Uterus (tissue), 4 donors: ENCODE measurements around the gene GRID2. TPM values are rescaled to one million over a fixed set of nuclear protein-coding genes. Genes with fewer than 3 reads are reported as not detected.

Source experiments
- DNase-seq, 2 donors: peaks; one replicate each; pipeline ENCODE4 v3.0.0-alpha.2; 2019 to 2020
- H3K27ac ChIP-seq, 2 donors: fragments of 200-600 bp; sonication (generic); 1 replicate in 1 of 2; 2 replicates in 1 of 2; pipeline ENCODE4 v1.5.1; 2016 to 2018
- H3K27me3 ChIP-seq, 2 donors: fragments of 200-600 bp; sonication (generic); one replicate each; pipeline ENCODE4 v1.5.1; 2018 to 2019; ENCODE audit warnings: control low read depth in 1 of 2
- H3K36me3 ChIP-seq, 2 donors: fragments of 200-600 bp; sonication (generic); one replicate each; pipeline ENCODE4 v1.5.1; 2019; ENCODE audit warnings: control low read depth in 1 of 2
- H3K4me1 ChIP-seq, 2 donors: fragments of 200-600 bp; sonication (generic); one replicate each; pipeline ENCODE4 v1.5.1; 2018 to 2019; ENCODE audit warnings: control low read depth in 1 of 2
- H3K4me3 ChIP-seq, 2 donors: fragments of 200-600 bp; sonication (generic); 1 replicate in 1 of 2; 2 replicates in 1 of 2; pipeline ENCODE4 v1.5.1; 2018 to 2019; ENCODE audit warnings: mild to moderate bottlenecking in 1 of 2
- H3K9me3 ChIP-seq, 2 donors: fragments of 200-600 bp; sonication (generic); one replicate each; pipeline ENCODE4 v1.5.1; 2019; ENCODE audit warnings: control low read depth in 1 of 2
- POLR2A ChIP-seq, 2 donors: fragments of 450-650 bp; IDR thresholded peaks; one replicate each; pipeline ENCODE4 v1.6.1; 2016; ENCODE audit warnings: antibody characterized with exemption in 2 of 2, mild to moderate bottlenecking in 1 of 2, moderate library complexity in 1 of 2
- intact Hi-C: fragments of 100-400 bp; cut with DNase I; formaldehyde crosslinking; loops from one replicate; pipeline ENCODE4 v1.15.1; 2023; ENCODE audit warnings: low total_unique reads
- total RNA-seq, 4 donors: library from RNA; depleted of rRNA in 3 of 4; stranded (reverse); fragments of >200 nt in 3 of 4; gene quantifications; one replicate each; pipeline versions ENCODE4 v1.1.0 to v1.2.4, GENCODE V29; 2014 to 2023
- TF ChIP-seq, protein P1 (sequence below), 4 experiments: fragments of 200-600 bp in 2 of 4; fragments of 450-650 bp in 2 of 4; sonication (generic) in 2 of 4; IDR thresholded peaks; one replicate each; pipeline ENCODE4 v1.5.1; 2016 to 2019; ENCODE audit warnings: antibody characterized with exemption in 4 of 4, mild to moderate bottlenecking in 2 of 4, moderate library complexity in 1 of 4
- donor health status: DM: yes; HTN: yes; CAD: no.

Gene GRID2
- total RNA-seq, 4 donors from 2014 or later, result 0.27 to 33.3 (median 0.59) TPM; not detected in 1

DNA sequence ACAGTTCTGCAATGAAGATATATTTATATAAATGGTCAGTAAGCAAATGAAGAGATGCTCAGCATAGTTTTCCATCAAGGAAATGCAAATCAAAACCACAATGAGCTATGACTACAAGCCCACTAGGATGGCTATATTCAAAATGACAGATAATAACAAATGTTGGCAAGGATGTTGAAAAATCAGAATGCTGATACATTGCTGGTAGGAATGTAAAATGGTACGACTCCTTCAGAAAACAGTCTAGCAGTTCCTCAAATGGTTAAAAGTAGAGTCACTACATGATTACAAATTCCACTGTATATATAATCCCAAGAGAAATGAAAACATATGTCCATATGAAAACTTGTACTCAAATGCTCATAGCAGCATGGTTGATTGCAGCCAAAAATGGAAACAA, 1099.8 kb downstream of the GRID2 start:
- TF ChIP-seq, protein P1, sequence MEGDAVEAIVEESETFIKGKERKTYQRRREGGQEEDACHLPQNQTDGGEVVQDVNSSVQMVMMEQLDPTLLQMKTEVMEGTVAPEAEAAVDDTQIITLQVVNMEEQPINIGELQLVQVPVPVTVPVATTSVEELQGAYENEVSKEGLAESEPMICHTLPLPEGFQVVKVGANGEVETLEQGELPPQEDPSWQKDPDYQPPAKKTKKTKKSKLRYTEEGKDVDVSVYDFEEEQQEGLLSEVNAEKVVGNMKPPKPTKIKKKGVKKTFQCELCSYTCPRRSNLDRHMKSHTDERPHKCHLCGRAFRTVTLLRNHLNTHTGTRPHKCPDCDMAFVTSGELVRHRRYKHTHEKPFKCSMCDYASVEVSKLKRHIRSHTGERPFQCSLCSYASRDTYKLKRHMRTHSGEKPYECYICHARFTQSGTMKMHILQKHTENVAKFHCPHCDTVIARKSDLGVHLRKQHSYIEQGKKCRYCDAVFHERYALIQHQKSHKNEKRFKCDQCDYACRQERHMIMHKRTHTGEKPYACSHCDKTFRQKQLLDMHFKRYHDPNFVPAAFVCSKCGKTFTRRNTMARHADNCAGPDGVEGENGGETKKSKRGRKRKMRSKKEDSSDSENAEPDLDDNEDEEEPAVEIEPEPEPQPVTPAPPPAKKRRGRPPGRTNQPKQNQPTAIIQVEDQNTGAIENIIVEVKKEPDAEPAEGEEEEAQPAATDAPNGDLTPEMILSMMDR (IDR thresholded peaks at IDR 0.05), result no peak
- TF ChIP-seq POLR2A (IDR thresholded peaks at IDR 0.05), result no peak
- no peaks in the 10 kb centered on the region for H3K4me1 ChIP-seq
- intact Hi-C loops, result no loop called here

GRCh38 chr4:93407493-93408275, 1103.9 kb downstream of the GRID2 start:
- intact Hi-C loops, result no loop called here
- H3K4me3 ChIP-seq, result no peak overlapping the region
- no peaks in the 10 kb centered on the region for H3K36me3 ChIP-seq
- no peak overlapping the region for H3K27ac ChIP-seq
- H3K4me1 ChIP-seq, result no peaks in the 10 kb centered on the region
- H3K9me3 ChIP-seq, result no peaks in the 10 kb centered on the region
- TF ChIP-seq, protein P1 (IDR thresholded peaks at IDR 0.05), result no peak
- TF ChIP-seq POLR2A (IDR thresholded peaks at IDR 0.05), result no peak
- no peaks in the 10 kb centered on the region for H3K27me3 ChIP-seq
- no peak for DNase-seq

More for the DNA sequence above, 1099.8 kb downstream of the GRID2 start:
- no peaks in the 10 kb centered on the region for H3K36me3 ChIP-seq
- H3K27ac ChIP-seq, result no peak overlapping the region
- no peak for DNase-seq
- H3K27me3 ChIP-seq, result no peaks in the 10 kb centered on the region
- H3K9me3 ChIP-seq, result no peaks in the 10 kb centered on the region
- H3K4me3 ChIP-seq, result no peak overlapping the region

- intact Hi-C loops, result no loop called here
- no peak for TF ChIP-seq POLR2A (IDR thresholded peaks at IDR 0.05)
- TF ChIP-seq, protein P1 (IDR thresholded peaks at IDR 0.05), result no peak
- H3K36me3 ChIP-seq, result no peaks in the 10 kb centered on the region
Observed at GRCh38 chr4:93409035-93409434, 1105.3 kb downstream of the GRID2 start.

DNA sequence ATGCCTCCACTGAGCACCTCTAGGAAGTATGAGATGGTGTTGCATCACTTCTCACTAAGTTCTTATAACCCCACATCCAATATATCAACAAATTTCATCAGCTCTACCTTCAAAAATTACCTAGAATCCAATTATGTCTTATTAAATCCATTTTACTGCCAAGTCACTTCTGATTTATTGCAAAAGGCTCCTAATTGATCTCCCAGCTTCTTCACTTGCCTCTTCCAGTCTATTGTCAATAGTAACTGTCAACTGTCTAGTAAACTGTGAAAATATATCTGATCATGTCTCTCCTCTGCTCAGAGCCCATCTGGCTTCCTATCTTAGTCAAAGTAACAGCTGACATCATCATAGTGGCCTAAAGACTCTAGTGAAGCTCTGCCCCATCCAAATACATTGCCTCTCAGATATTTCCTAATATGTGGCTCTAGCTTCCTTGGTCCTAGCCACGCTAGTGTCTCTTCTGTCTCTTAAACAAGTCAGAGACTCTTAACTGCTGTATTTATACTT, 1110.3 kb downstream of the GRID2 start:
- Histone ChIP-seq H3K36me3 (no peaks in the 10 kb centered on the region), H3K27ac (no peak overlapping the region), H3K9me3 (no peaks in the 10 kb centered on the region), H3K4me3 (no peak overlapping the region), H3K4me1 (no peaks in the 10 kb centered on the region), H3K27me3 (no peaks in the 10 kb centered on the region)
- TF ChIP-seq POLR2A (IDR thresholded peaks at IDR 0.05), result no peak
- TF ChIP-seq, protein P1 (IDR thresholded peaks at IDR 0.05), result no peak
- no peak for DNase-seq
- intact Hi-C loops, result no loop called here

More at GRCh38 chr4:93409035-93409434, 1105.3 kb downstream of the GRID2 start:
- H3K4me3 ChIP-seq, result no peak overlapping the region
- no peaks in the 10 kb centered on the region for H3K27me3 ChIP-seq
- H3K9me3 ChIP-seq, result no peaks in the 10 kb centered on the region
- no peak overlapping the region for H3K27ac ChIP-seq
- no peaks in the 10 kb centered on the region for H3K4me1 ChIP-seq
- DNase-seq, result no peak

- Histone ChIP-seq H3K27me3 (no peaks in the 10 kb centered on the region), H3K36me3 (no peaks in the 10 kb centered on the region), H3K4me3 (no peak overlapping the region), H3K4me1 (no peaks in the 10 kb centered on the region), H3K27ac (no peak overlapping the region), H3K9me3 (no peaks in the 10 kb centered on the region)
- intact Hi-C loops, result no loop called here
- DNase-seq, result no peak
- no peak for TF ChIP-seq POLR2A (IDR thresholded peaks at IDR 0.05)
- TF ChIP-seq, protein P1 (IDR thresholded peaks at IDR 0.05), result no peak
Observed at GRCh38 chr4:93416344-93417128, 1112.8 kb downstream of the GRID2 start.
